GM18861 (cell line): ENCODE results near the gene GPRASP2.
"Not testable (repeated sequence)": the region's sequence is repeated elsewhere in the genome, so short reads cannot be mapped to it uniquely, and the experiment has no call there.

ENCODE experiments used
- ATAC-seq: cut with Tn5 transposase; IDR thresholded peaks from one replicate; pipeline ENCODE4 v1.9.1; 2021; ENCODE audit not compliant: unreplicated experiment

Gene GPRASP2

DNA sequence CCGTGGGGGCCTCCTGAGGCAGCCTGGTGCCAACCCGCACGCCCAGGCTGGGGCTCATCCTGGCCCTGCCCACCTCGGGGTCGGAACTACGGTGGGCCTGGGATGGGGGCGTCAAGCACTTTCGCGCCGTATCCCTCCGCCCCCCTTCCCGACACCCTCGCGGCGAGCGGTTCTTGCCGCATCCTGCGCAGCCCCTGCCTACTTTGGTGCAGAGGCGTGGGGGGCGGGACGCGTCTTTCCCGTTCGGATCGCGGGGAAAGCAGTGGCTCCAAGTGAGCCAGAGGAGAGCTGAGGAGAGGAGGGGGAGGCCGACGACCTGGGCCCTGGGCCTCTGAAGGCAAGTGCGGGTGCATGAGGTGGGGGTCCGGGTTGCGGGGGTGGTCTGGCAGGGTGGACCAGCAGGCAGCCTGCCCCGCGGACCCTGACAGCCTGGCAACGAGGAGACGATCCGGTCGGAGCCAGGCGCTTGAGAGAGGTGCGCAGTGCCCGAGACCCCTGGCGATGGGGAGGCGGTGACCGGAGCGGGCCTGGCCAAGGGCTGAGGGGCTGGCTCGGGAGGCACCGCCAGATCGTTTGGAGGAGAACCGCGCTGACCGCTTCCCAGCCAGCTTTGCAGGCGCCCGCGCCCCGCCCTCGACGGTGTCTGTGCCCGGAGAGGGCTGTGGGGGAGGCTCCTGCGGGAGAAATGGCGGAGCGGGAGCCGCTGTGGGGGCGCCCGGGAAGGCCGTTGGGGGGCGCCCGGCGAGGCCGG, at the start of gene GPRASP2:
GPRASP2 (plus strand) TSS at position 233 of the 751 bp plus-strand sequence. CDS start 2,422 bp downstream, outside the sequence.
- no peak for ATAC-seq

DNA sequence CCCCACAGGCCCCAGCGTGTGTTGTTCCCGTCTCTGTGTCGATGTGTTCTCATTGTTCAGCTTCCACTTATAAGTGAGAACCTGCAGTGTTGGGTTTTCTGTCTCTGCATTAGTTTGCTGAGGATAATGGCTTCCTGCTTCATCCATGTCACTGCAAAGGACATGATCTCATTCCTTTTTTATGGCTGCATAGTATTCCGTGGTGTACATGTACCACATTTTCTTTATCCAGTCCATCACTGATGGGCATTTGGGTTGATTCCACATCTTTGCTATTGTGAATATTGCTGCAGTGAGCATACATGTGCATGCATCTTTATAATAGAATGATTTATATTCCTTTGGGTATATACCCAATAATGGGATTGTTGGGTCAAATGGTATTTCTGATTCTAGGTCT, 48.4 kb upstream of the GPRASP2 start:
- ATAC-seq, result not testable (repeated sequence)

DNA sequence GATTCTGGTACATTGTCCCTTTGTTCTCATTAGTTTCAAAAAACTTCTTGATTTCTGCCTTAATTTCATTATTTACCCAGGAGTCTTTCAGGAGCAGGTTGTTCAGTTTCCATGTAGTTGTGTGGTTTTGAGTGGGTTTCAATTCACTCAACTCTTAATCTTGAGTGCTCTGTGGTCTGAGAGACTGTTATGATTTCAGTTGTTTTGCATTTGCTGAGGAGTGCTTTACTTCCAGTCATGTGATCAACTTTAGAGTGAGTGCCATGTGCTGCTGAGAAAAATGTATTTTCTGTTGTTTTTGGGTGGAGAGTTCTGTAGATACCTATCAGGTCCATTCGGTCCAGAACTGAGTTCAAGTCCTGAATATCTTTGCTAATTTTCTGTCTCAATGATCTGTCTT, 45.2 kb upstream of the GPRASP2 start:
- ATAC-seq, result not testable (repeated sequence)

DNA sequence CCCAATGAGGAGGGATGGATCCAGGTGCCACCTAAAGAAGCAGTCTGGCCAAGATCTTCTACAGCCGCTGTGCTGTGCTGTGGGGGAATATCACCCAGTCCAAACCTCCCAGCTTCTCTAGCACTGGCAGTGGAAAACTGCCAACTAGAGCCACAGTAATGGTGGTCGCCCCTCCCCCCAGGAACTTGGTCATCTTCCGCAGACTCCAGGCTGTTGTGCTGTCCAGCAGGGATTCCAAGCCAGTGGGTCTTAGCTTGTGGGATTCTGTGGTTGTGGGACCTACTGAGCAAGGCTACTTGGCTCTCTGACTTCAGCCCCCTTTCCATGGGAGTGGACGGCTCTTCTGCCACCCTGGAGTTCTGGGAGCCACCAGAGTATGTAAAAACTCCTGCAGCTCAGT, 42.7 kb upstream of the GPRASP2 start:
- ATAC-seq, result no peak

DNA sequence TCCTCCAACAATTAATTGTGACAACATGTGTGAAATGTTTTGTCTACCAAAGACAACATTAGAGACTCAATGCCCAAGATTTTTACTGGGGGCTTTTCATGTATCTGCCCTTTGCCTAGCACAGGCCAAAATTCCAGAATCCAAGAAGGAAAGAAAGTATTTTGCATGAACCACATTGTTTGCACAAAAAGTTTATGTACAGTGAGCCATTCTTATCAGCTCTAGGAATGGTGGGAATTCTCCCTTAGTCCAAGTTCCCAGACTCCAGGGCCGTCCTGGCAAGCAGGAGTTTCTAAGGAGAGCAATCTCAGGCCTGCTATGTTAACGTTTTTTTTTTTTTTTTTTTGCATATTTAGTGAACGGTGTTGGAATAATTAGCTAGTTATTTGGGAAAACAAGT, 39.4 kb upstream of the GPRASP2 start:
- no peak for ATAC-seq

DNA sequence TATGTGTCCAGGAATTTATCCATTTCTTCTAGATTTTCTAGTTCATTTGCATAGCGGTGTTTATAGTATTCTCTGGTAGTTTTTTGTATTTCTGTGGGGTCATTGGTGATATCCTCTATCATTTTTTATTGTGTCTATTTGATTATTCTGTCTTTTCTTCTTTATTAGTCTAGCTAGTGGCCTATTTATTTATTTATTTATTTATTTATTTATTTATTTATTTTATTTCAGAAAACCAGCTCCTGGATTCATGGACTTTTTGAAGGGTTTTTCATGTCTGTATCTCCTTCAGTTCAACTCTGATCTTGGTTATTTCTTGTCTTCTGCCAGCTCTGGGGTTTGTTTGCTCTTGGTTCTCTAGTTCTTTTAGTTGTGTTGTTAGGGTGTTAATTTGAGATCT, 34.8 kb upstream of the GPRASP2 start:
- ATAC-seq, result not testable (repeated sequence)

DNA sequence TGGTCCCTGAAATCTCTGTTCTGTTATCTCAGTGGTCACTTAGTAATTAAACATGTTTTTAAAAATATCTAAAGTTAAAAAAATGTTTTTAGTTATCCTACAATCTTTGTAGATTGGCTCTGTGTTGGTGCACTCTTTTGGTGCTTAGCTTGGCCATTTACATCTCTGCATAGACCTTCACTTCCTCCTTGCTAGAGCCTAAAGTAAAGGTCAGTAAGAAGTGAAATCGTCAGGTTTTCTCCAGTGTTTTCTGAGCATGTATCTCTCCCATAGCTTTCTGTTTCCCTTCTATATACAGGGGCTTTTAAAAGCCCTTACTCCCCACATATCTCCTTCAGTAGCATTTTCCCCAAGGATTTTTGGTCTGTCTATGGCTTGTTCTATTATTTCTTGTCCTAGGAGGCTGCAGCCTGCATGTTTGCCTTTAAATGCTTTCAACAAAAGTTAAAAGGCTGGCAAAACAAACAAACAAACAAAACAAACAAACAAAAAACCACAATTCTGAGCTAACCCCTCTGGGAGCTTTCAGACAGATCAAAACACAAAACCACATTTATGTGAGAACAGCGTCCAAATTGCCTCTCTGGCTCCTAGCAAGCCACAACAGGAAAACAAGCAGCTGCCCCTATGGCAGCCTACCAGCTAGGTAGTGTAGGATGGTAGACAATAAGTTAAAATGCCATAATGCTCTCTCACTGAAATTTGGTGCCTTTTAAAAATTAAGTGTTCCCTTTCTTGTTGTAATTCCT, 27.3 kb upstream of the GPRASP2 start:
- ATAC-seq, result no peak

DNA sequence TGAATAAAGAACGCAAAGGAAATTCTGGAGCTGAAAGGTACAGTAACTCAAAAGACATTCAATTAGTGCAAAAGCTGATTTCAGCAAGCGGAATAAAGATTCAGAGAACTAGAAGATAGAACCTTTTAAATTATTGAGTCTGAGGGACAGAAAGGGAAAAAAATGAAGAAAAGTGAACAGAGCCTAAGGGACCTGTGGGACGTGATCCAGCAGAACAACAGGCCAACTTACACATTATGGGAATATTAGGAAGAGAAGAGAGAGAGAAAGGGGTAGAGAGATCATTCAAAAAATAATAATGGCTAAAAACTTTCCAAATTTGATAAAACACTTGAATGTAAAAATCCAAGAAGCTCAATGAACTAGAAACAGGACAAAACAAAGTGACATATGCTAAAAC, 17.5 kb upstream of the GPRASP2 start:
- no peak for ATAC-seq

DNA sequence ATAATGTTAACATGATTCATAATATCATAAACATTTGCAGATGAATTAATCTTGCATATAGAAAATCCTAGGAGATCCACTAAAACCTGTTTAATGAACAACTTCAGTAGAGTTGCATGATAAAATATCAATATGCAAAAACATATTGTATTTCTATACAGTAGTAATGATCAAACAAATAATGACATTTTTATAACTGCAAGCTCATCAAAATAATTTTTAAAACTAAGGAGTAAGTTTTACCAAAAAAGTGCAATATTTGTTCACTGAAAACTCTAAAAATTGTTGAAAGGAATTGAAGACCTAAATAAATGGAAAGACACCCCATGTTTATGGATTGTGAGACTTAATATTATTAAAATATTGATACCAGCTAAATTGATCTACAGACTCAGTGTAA, 15.9 kb upstream of the GPRASP2 start:
- ATAC-seq, result no peak

DNA sequence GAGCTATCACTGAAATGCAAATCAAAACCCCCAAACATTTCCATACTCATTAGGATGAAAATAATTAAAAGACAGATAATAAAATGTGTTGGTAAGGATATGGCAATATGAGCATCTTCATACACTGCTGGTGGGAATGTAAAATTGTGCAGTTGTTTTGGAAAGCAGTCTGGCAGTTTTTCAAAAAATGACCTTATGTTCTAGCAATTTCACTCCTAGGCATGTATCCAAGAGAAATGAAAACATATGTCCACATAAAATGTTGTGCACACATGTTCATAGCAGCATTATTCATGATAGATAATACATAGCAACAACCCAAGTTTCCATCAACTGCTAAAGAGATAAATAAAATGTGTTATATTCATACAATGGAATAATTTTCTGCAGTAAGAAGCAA, 14.8 kb upstream of the GPRASP2 start:
- ATAC-seq, result no peak

DNA sequence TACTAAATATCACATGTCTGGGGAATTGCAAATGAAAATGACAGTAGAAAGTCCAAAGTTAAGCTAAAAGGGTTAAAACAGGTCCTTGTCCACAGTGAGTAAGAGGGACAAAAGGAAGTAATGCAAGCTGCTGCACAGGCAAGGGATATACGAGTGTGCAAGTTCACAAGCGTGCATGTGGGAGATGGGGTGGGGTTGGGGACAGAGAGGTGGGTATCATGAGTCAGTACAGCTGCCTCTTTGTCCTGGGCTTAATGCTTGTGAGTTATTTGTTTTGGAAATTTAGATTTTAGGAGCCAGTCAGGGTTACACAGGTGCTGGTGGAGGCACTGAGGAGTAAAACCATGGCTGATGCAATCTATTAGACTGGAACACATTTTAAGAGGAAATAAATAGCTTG, 3.3 kb upstream of the GPRASP2 start:
- no peak for ATAC-seq

DNA sequence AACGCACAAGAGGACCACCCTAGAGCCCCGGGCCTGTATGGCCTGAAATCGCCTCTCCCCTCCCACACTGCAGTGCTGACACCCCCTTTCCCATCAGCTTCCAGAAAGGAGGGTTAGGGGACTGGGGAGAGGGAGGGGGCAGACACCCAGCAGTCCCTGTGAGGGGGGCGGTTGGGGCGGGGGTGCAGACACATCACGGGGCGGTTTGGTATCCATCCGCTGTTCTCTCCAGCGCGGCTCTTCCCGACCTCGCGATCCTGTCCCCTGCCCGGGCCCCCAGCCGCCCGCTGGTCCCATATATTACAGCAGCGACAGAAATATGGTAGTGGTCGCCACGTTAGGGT, 404 bp upstream of the GPRASP2 start:
- no peak for ATAC-seq

DNA sequence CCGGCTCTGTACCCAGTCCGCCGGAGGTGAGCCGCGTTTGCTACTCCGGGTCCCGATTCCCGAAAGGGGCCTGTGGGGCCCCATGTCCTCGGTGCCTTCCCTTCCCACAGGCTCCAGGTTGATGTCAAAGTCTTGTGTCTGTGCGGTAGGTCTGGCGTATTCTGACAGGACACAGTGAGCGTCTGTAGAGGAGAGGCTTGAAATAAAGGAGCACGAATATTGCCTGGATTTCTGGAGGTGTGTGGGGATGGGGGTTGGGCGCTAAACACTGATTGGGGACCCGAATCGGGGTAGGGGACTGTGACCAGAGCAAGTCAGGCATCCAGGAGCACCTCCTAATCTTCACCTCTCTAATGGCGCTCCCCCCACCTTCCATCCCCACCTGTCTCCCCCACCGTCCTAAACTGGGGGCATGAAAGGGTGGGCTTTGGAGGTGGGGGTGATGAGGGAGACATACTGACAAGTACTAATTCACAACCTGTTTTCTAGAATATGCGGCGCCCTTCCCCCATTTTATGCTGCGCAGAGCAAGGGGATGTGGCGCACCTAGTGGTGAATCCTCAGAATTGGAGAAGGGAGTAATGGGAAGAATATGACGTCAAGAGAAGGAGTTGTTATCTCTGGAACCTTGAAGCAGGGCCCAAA, 855 bp downstream of the GPRASP2 start:
- ATAC-seq, result no peak

DNA sequence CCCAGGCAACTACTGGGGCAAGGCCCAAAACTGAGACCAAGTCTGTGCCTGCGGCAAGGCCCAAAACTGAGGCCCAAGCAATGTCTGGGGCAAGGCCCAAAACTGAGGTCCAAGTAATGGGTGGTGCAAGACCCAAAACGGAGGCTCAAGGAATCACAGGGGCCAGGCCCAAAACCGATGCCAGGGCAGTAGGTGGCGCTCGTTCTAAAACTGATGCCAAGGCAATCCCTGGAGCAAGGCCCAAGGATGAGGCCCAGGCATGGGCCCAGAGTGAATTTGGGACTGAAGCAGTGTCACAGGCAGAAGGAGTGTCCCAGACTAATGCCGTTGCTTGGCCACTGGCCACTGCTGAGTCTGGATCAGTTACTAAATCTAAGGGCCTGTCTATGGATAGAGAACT, 2.7 kb downstream of the GPRASP2 start:
- ATAC-seq, result no peak

DNA sequence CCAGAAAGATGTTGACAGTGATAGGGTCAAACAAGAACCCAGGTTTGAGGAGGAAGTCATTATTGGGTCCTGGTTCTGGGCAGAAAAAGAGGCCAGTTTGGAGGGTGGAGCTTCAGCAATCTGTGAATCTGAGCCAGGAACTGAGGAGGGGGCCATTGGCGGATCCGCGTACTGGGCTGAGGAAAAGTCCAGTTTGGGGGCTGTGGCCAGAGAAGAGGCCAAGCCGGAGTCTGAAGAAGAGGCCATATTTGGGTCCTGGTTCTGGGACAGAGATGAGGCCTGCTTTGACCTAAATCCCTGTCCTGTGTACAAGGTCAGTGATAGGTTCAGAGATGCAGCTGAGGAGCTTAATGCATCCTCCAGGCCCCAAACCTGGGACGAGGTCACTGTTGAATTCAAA, 3.7 kb downstream of the GPRASP2 start:
- ATAC-seq, result no peak

DNA sequence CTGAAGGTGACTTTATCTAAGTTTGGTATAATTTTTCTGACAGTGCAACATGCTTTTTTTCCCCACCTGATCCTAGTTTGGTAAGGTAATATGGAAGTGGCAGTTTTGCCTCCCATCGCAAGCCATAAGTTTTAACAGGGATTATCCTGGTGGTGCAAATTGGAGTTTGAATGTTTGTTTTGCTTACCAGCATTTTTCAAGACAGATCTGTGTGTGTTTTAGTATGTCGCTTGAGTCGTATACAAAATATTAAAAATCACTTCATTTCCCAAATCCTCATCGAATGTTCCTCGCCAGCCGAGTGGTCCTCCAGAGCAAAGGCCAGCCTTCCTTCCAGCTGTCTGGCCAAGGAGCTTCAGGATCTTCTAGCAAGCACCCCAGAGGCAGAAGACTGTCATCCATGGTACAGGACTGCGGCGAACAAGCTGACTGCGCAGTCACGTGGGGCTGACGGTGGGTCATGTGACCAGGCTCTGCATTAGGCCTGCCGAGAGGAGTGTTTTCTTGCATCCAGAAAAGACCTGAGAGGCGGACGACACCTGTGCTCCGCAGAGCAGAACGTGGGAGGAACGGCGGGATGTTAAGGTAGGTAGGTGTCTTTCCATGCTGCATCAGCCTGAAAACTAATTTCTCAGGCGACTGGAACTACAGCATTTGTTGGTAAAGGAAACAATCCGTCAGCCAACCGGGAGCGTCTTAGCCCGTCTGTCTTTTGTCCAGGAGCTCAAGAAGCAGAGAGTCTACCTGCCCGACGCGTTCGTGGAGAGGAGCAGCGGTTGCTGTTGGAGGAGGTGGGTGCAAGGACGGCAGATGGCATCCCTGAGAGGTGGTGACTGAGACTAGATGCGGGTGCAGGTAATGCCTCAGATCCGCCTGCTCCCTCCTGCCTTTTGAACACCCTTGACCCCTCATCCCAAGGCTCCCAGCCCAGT, 8.3 kb downstream of the GPRASP2 start, which contains the start of gene GPRASP3:
GPRASP3 (plus strand) TSS at position 507 of the 932 bp plus-strand sequence. CDS start 28,253 bp downstream, outside the sequence.
- ATAC-seq, result peak; percentile 96

DNA sequence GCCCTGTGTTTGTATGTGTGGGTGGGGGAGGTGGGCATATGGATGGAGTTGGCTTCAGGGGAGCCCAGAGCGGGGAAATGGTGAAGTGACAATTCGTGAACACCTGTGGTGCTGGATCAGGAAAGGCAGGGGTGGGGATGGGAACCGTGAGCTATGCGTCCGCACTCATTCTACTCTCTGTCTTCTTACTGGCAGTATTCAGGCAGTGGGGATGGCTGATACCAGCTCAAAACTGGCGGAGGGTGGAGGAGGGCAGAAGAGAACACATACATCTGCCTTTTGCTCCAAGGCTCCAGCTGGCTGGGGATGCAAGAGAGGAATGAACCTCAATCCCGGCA, 8.9 kb downstream of the GPRASP2 start:
- not testable (repeated sequence) for ATAC-seq

DNA sequence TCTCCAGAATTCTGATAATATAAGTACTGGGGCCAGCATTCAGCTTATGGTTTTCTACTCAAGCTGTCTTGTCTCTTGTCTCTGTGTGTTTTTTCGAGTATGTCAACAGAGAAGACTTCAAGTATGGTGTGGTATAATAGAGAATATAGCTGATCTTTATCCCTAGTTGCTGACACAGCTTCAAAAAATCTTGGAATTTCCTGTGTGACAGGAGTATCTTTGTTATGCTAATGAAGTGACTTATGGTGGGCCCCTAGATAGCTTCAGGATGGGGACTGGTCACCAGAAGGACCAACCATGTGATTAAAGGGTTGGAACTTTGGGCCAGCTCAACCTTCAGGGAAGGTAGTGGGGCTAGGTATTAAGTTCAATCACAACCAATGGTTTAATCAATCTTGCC, 11.2 kb downstream of the GPRASP2 start:
- ATAC-seq, result no peak

DNA sequence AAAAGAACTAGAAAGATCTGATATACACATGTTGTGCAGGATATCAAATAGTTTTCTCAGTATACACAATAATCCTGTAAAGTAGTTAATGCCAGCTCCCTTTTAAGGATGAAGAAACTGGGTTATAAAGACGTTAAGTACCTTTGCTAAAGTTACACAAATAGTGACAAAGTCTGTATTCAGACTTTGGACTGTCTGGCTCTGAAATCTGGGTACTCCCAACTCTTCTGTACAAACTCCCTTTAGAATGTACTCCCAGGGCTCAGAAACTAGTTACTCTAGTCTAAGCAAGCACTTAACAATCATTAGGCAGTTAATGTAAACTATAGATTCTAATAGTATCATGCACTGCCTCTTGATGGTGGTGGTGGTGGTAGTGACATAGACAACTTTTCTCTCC, 15.5 kb downstream of the GPRASP2 start:
- no peak for ATAC-seq

DNA sequence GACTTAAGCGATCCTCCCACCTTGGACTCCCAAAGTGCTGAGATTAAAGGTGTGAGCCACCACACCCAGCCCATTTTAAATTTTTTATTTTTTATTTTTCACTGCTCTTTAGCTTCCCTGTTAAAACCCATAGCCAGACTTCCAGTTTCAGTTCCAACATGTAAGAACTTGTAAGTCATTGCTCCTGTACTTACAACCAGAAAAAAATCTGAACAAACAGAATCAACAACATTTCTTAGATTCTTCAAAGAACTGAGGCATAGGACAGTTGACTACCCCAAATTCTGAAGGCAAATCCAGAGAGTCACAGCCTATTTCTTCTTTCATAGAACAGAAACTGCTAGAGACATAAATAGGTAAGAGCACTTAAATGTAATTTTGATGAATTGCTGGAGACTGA, 16.4 kb downstream of the GPRASP2 start:
- ATAC-seq, result no peak

DNA sequence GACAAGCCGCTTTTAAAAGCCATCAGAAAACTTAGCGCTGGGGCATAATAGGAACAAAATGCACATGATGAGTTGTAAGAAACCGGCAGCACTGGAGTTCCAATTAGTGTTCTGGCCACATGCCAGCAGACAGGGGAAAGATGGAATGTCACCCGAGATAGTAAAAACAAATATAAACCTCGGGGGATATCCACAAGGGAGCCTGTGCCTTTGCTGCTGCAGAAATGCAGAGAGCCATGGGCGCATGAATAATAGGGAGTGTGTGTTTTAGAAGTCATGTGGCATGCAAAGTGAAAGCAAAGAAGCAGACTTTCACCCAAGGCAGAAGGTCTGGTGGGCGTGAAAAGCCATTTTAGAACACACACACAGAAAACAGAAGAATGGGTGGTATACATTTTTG, 27.4 kb downstream of the GPRASP2 start:
- no peak for ATAC-seq
